Measurements from ENCODE around the gene COL11A1. TPM values are rescaled to one million over a fixed set of nuclear protein-coding genes. Genes with fewer than 3 reads are reported as not detected.

COL11A1 gene
- polyA plus RNA-seq, 1 donor from 2014 or later = 4.6 TPM

DNA sequence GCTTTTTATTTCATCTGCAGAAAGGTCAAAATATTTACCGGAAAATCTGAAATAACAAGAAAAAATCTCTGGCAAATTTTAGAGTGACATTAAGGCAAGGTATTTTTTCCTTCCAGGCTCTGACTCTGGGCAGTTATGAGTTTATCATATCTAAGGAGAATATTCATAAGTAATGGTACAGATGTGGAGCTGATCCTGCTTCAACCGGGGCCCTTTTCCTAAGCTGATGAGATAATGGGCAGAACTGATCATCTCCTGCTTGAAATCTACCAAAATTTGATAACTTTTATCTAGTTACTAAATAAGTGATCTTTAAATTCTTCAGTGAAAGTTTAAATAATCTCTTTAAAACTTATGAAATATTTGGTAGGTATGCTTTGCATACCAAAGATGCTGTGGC, 211.6 kb downstream of the COL11A1 start:
- H3K9ac ChIP-seq (ENCODE audit: low read length) = no peak overlapping the region
- no peaks in the 10 kb centered on the region for H3K27me3 ChIP-seq (ENCODE audit: insufficient read depth, low read depth, low read length)
- no peak overlapping the region for H3K27ac ChIP-seq (ENCODE audit: low read length)
- H2AFZ ChIP-seq (ENCODE audit: low read depth, low read length) = no peak overlapping the region
- no peaks in the 10 kb centered on the region for H3K36me3 ChIP-seq (ENCODE audit: insufficient read depth, low read length)
- H3F3A ChIP-seq (ENCODE audit: insufficient read depth, low read length, poor library complexity, severe bottlenecking) = no peaks in the 10 kb centered on the region
- H3K9me2 ChIP-seq (ENCODE audit: insufficient read depth, low read length) = no peaks in the 10 kb centered on the region
- no peak overlapping the region for H3K4me3 ChIP-seq (ENCODE audit: low read length)
- H4K20me1 ChIP-seq (ENCODE audit: insufficient read depth) = no peaks in the 10 kb centered on the region
- H3K79me2 ChIP-seq (replicated peaks; ENCODE audit: insufficient read depth, low read length) = no peaks in the 10 kb centered on the region
- no peak overlapping the region for H3K4me2 ChIP-seq (ENCODE audit: low read length)
- TF ChIP-seq REST (IDR thresholded peaks at IDR 0.05; ENCODE audit: borderline replicate concordance) (no peak), SMC3 (conservative IDR thresholded peaks at IDR 0.05; ENCODE audit: poor library complexity) (no peak), EP300 (conservative IDR thresholded peaks at IDR 0.05; ENCODE audit: poor library complexity, severe bottlenecking) (no peak), EZH2 (IDR thresholded peaks at IDR 0.05; ENCODE audit: borderline replicate concordance, insufficient read depth, low read length, poor library complexity, severe bottlenecking) (no peak), RAD21 (conservative IDR thresholded peaks at IDR 0.05) (no peak), POLR2AphosphoS5 (IDR thresholded peaks at IDR 0.05) (no peak), TAF1 (IDR thresholded peaks at IDR 0.05; ENCODE audit: low read depth) (no peak), MXI1 (conservative IDR thresholded peaks at IDR 0.05; ENCODE audit: poor library complexity, severe bottlenecking) (no peak), CTCF (IDR thresholded peaks at IDR 0.05; ENCODE audit: poor library complexity, severe bottlenecking) (no peak)
- no peaks in the 10 kb centered on the region for H3K9me3 ChIP-seq (ENCODE audit: low read length)

GRCh38 chr1:102896286-102896685, 212.0 kb downstream of the COL11A1 start:
- Histone ChIP-seq H3K27me3 (ENCODE audit: insufficient read depth, low read depth, low read length) (no peaks in the 10 kb centered on the region), H3F3A (ENCODE audit: insufficient read depth, low read length, poor library complexity, severe bottlenecking) (no peaks in the 10 kb centered on the region), H2AFZ (ENCODE audit: low read depth, low read length) (no peak overlapping the region), H3K9me2 (ENCODE audit: insufficient read depth, low read length) (no peaks in the 10 kb centered on the region), H3K9me3 (ENCODE audit: low read length) (no peaks in the 10 kb centered on the region), H3K36me3 (ENCODE audit: insufficient read depth, low read length) (no peaks in the 10 kb centered on the region), H3K27ac (ENCODE audit: low read length) (no peak overlapping the region), H3K4me3 (ENCODE audit: low read length) (no peak overlapping the region), H3K9ac (ENCODE audit: low read length) (no peak overlapping the region), H3K4me2 (ENCODE audit: low read length) (no peak overlapping the region), H3K79me2 (replicated peaks; ENCODE audit: insufficient read depth, low read length) (no peaks in the 10 kb centered on the region), H4K20me1 (ENCODE audit: insufficient read depth) (no peaks in the 10 kb centered on the region)
- TF ChIP-seq MXI1 (conservative IDR thresholded peaks at IDR 0.05; ENCODE audit: poor library complexity, severe bottlenecking) (no peak), CTCF (IDR thresholded peaks at IDR 0.05; ENCODE audit: poor library complexity, severe bottlenecking) (no peak), RAD21 (conservative IDR thresholded peaks at IDR 0.05) (no peak), SMC3 (conservative IDR thresholded peaks at IDR 0.05; ENCODE audit: poor library complexity) (no peak), EP300 (conservative IDR thresholded peaks at IDR 0.05; ENCODE audit: poor library complexity, severe bottlenecking) (no peak), REST (IDR thresholded peaks at IDR 0.05; ENCODE audit: borderline replicate concordance) (no peak), EZH2 (IDR thresholded peaks at IDR 0.05; ENCODE audit: borderline replicate concordance, insufficient read depth, low read length, poor library complexity, severe bottlenecking) (no peak), TAF1 (IDR thresholded peaks at IDR 0.05; ENCODE audit: low read depth) (no peak), POLR2AphosphoS5 (IDR thresholded peaks at IDR 0.05) (no peak)

Measured in neural cell (in vitro differentiated cells).